SH-SY5Y (cell line): ENCODE data around the gene STX16.

ENCODE experiments used
- GATA2 ChIP-seq: IDR thresholded peaks from 2 replicates; pipeline ENCODE4 v1.6.1; 2011; ENCODE audit warnings: mild to moderate bottlenecking, low read depth, low read length
- GATA3 ChIP-seq: IDR thresholded peaks from 2 replicates; pipeline ENCODE4 v1.6.1; 2011; ENCODE audit warnings: low read depth, mild to moderate bottlenecking, low read length, moderate library complexity

DNA sequence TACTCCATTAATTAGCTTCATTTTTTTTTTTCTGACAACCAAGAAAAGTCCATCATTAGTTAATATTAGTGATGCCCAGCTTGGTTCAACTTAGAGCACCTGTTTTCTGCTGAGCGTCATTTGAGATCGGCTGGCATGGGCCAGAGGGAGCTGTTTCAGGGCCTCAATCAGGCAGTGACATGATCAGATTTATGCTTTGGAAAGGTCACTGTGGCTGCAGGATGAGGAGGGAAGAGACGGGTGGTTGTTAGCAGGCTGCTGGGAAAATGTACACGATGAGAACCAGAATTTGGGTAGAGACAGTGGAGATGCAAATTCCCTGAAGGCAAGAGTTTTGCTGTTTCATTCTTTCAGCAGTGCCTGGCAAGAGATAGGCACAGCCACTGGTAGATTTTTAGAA, 4.4 kb upstream of the STX16 start:
- TF ChIP-seq GATA2 = no peak
- TF ChIP-seq GATA3 = no peak
